Effector CD4-positive, alpha-beta T cell (primary cell): ENCODE results near the gene SPPL2A.
A peak's percentile ranks its signal among the peaks of the same experiment; 100 is the strongest.
"Not testable (repeated sequence)": the region's sequence is repeated elsewhere in the genome, so short reads cannot be mapped to it uniquely, and the experiment has no call there.

Experiments used
- DNase-seq: peaks from one replicate; pipeline ENCODE4 v3.0.0-alpha.2; 2020
- total RNA-seq: gene quantifications from one replicate; lab custom pipeline; 2026; lab: John Stamatoyannopoulos, UW

Gene SPPL2A, protein sequence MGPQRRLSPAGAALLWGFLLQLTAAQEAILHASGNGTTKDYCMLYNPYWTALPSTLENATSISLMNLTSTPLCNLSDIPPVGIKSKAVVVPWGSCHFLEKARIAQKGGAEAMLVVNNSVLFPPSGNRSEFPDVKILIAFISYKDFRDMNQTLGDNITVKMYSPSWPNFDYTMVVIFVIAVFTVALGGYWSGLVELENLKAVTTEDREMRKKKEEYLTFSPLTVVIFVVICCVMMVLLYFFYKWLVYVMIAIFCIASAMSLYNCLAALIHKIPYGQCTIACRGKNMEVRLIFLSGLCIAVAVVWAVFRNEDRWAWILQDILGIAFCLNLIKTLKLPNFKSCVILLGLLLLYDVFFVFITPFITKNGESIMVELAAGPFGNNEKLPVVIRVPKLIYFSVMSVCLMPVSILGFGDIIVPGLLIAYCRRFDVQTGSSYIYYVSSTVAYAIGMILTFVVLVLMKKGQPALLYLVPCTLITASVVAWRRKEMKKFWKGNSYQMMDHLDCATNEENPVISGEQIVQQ
- total RNA-seq, result 44.7 reads per million, percentile 66 among the genes with 10 or more reads in this experiment

DNA sequence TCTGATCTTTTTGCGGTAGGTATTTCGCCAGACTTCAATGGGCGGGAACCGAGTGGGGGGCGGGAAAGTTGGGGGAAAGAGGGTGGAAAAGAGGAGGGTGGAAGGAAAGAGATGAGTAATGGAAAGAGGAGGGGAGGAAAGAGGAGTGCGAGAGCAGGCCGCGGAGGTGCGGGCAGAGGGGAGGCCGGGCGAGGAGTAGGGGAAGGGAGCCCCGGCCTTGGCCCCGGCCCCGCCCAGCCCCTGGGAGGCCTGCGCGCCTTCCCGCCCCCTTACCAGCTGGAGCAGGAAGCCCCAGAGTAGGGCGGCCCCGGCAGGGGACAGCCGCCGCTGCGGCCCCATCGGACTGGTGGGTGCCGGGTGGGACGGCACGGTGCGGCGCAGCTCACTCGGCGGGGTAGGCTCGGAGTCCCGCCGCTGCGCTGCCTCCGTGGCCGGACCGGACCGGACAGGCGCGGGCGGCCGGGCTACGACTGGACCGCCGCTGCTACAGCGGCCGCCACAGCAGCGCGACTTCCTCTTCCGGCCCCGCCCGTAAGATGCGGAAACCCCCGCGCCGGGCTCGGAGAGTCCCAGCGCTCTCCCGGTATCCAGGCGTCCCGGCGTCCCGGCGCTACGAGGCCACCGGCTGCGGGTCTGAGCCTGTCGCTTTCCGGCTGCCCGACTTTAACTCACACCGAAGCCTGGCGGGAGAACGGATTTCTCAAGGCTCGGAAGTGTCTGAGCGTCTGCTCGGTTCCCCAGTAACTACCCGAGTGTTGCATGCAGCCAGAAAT, at the start of gene SPPL2A:
TSS of gene SPPL2A (minus strand) at position 512 of the 773 bp plus-strand sequence. CDS start at position 339, 173 bp downstream.
- DNase-seq, result peak; percentile 63

DNA sequence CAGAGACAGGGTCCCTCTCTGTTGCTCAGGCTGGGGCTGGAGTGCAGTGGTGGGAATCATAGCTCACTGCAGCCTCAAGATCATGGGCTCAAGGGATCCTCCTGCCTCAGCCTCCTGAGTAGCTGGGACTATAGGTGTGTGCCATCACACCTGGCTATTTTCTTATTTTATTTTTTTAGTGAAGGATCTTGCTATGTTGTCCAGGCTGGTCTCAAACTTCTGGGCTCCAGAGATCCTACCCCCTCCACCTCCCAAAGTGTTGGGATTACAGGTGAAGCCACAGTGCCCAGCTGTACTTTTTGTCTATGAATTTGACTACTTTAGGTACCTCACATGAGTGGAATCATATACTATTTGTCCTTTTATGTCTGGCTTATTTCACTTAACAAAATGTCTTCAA, 49.1 kb upstream of the SPPL2A start:
- no peak for DNase-seq

DNA sequence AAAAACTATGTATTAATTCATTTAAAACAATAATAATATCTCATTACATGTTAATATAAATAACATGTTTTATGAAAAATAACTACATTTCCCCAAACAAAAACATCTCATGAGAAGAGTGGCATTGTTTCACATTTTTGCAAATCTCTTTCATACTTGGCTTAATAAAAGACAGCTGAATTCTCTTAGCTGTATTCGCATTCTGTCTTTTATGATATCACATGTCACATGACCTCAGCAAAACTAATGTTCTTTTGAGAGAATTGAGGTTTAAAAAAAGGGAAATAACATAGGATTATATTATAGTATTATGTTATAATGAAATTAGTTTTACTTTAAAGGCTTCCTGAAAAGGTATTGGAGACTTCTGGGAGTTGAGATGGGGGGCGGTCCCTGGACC, 48.4 kb upstream of the SPPL2A start:
- DNase-seq, result no peak

DNA sequence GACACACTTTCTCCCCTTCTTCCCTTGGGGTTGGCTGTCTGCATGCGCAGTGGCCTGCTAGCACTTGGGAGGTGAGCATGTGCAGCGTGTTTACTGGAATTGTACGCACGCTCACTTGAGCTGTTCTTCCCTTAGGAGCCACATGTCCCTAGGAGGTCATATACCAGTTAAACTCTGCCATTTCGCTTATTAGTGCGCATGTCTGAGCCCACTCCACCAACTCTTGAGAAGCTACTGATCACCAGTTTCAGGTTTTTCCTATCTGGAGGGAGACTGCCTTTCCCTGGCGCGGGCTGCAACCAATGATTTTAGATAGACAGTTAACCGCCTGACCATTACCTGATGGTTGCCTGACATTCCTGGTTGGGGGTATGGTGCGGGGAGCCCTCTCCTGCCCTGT, 47.6 kb upstream of the SPPL2A start:
- DNase-seq, result no peak

DNA sequence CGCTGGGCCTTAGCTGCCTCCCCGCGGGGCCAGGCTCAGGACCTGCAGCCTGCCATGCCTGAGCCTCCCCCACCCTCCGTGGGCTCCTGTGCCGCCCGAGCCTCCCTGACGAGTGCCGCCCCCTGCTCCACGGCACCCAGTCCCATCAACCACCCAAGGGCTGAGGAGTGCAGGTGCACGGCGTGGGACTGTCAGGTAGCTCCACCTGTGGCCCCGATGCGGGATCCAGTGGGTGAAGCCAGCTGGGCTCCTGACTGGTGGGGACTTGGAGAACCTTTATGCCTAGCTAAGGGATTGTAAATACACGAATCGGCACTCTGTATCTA, 46.6 kb upstream of the SPPL2A start:
- not testable (repeated sequence) for DNase-seq

DNA sequence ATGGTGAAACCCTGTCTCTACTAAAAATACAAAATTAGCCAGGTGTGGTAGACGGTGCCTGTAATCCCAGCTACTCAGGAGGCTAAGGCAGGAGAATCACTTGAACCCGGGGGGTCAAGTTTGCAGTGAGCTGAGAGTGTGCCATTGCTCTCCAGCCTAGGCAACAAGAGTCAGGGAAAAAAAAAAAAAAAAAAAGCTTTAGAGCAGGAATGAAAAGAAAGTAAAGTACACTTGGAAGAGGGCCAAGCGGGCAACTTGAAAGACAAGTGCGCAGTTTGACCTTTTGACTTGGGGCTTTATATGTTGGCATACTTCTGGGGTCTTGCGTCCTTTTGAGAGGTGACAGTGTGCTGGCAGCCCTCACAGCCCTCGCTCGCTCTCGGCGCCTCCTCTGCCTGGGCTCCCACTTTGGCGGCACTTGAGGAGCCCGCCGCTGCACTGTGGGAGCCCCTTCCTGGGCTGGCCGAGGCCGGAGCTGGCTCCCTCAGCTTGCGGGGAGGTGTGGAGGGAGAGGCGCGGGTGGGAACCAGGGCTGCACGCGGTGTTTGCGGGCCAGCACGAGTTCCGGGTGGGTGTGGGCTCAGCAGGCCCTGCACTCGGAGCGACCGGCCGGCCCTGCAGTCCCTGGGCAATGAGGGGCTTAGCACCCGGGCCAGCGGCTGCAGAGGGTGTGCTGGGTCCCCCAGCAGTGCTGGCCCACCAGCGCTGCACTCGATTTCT, 46.1 kb upstream of the SPPL2A start:
- not testable (repeated sequence) for DNase-seq

DNA sequence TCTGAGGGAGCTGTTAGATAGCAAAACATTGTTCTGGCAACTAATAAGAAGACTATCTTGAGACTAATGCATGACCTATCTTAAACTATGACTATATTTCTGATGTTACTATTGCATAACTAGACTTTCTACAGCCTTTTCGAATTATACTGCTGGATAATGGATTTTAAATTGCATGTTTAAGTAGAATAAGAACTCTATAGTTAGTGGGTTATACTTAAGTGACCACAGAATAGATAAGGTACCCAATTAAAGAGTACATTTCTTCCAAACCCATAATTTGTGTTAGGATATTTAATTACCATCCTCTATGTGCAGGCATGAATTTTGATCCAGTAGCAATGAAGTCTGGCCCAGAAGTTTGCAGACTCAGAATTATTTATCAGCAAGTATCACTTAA, 44.6 kb upstream of the SPPL2A start:
- no peak for DNase-seq

DNA sequence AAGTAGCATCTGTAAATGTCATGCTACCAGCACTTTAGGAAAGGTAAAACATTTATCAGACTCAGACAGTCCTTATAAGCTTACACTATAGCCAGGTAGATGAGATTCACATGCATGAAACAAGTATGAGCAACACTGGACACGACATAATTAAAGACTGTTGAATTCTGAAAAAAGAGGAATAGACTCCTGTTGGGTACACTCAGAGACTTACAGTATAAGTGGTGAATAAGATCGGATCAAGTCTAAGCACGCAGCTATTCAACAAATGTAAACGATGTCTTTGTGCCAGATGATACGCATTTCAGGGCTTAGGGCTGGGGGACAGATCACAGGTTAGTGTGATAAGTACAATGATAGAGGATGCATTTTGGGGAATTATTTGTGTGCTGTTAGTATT, 43.2 kb upstream of the SPPL2A start:
- DNase-seq, result no peak

DNA sequence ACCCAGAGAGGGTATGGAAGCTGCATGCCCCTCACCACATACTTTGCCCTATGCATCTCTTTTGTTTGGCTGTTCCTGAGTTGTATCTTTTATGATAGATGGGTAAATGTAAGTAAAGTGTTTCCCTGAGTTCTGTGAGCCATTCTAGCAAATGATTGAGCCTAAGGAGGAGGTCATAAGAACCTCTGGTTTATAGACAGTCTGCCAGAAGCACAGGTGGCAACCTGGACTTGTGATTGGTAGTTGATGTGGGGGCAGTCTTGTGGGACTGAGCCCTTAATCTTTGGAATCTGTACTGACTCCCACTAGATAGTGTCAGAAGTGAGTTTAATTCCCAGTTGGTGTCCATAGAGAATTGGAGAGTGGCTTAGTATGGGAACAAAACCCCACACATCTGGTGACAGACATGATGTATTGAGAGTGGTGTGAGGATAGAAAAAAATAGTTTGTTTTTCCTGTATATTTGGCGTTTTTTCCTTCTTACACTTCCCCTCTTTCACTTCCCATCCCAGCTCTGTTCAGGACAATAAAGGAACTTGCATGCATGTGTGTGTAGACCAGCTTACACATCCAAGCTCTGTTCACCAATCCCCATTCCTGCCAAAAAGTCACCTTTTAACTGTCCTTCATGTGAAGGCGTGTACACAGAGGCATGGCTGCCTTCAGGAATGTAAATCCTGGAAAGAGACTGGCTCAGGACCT, 38.1 kb upstream of the SPPL2A start:
- no peak for DNase-seq

DNA sequence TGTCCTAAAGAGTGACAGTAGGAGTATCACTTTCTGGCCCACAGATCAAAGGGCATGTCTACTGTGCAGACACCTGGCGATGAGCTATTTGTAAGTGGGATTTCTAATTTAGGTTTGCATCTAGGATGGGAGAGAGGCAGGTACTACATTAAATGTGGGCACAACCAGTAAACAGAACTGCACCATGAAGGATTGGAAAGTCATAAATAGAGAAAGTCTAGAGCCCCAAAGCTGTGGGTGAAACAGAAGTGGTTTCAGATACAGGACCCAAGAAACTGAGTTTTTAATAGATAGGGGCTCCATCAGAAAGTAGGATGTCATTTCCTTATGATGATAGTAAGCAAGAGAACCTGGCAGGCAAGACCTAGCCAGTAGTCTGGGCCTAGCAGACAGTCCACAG, 35.2 kb upstream of the SPPL2A start:
- no peak for DNase-seq

DNA sequence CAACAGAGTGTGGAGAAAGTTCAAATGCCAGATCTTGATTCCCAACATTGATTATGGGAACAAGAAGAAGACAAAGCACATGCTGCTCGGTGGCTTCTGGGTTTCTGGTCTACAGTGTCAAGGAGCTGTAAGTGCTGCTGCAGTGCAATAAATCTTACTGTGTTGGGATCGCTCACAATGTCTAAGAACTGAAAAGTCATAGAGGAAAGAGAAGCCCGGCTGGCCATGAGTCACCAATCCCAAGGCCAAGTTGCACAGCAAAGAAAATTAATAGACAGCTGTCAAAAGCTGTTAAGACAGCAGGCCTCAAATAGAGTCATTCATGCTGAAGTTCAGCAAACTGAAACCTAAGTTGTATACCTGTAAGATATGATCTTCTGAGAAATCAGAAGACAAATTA, 33.2 kb upstream of the SPPL2A start:
- DNase-seq, result no peak

DNA sequence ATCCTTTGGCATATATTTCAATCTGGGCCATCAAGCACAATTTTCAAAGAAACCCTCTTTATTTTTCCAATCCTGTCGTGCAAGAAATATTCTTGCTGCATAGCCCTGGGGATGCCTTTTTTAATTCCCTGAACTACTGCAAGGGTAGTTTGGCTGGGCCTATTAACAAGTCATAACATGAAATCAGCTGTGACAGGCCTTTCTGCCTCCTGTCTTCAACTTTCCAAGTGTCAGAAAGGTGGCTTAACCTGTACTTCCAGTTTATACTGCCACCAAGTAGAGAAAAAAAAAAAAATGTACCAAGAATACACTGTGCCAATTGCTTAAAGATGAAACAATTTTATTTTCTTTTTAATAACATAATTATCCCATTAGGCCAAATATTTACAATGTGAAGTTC, 32.4 kb upstream of the SPPL2A start:
- DNase-seq, result no peak

DNA sequence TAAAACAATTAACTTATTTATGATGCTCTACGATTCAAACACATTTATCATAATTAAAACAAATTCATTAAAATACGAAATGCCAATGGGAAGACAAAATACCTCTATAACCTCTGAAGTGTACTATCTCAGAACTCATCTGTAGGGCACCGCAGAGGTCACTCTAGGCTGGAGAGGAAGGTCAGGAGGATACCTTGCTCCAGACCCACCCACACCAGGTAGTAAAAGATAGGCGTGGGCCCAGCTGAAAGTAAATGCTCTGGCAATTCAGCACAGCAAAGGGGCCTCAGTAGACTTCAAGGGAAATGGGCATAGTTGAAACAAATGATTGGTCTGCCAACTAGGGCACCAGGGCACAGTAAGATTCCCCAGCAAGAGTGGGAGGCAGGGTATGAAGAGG, 26.0 kb upstream of the SPPL2A start:
- no peak for DNase-seq

DNA sequence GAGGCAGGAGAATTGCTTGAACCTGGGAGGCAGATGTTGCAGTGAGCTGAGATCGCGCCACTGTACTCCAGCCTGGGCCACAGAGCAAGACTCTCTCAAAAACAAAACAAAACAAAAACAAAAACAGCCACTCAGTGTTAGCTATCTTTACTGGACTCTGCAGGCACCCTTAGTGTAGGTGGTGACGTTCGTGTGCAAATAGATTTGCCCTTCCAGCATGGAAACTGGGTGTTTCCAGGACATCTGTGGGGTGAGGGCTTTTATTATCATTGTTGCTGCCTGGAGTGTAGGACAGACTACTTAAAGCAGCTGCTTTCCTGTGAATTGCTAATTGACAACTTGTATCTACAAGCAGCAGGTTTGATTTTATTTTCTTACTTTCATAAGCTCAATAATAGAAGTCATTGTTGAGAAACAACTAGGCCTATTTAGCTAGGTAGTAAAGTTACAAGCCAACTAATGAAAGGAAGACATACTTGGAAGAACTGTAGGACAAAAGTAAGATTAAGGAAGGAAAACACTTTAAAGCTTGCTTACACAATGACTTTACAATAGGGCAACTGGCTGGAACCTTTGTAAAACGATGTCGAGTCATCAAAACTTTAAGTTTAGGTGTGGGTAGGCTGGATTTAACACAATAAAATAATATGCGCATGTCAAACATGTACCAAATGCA, 25.4 kb upstream of the SPPL2A start:
- no peak for DNase-seq

DNA sequence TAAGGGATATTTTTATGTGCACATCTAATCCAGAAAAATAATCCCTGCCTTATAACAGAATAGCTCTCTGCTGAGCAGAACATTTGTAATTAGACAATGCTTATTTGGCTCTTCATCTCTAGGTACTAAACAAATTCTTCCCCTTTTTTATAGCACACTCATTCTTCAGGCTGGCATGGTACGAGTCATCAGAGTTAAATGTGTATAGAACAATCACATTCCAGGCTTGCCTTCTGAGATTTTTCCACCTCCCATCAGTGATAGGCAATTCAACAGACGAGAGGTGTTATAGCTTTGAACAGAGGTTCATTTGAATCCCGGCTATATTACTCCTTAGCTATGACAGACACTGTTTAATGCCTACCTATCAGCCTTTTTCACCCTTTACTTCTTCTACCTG, 21.4 kb upstream of the SPPL2A start:
- no peak for DNase-seq

DNA sequence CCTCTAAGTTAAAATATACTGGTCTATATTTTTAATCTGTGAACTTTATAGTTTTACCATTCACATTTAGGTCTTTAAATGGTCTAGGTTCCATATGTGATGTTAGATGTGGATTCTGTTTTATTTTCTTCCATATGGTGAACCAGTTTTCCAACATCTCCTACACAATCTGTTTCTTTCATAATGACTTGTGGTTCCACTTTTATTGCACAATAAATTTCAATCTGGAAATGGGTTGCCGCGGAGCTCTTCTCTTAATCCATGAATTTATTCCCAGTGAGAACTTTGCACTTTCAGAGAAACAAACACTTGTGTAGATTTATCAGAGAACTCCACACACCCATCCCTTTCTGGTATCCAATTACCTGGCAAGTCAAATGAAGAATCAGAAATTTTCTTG, 20.9 kb upstream of the SPPL2A start:
- no peak for DNase-seq

DNA sequence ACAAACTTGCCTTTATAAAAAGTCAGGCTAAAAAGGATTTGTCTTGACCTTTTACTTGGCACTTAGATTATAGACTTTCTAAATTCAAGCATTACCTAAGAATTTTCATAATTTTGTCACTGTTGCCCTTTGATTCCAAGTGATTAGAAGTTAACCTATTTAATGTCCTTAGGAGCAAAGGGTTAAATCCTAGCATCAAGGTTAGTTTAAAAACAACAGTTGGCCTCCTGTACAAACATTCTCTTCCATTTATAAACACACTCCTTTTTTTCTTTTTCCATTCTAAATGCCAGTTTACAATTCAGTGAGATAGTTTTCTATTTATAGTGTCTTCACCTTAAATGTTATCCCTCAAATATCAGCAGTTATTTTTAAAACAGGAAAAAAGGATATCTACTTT, 18.4 kb upstream of the SPPL2A start:
- no peak for DNase-seq

DNA sequence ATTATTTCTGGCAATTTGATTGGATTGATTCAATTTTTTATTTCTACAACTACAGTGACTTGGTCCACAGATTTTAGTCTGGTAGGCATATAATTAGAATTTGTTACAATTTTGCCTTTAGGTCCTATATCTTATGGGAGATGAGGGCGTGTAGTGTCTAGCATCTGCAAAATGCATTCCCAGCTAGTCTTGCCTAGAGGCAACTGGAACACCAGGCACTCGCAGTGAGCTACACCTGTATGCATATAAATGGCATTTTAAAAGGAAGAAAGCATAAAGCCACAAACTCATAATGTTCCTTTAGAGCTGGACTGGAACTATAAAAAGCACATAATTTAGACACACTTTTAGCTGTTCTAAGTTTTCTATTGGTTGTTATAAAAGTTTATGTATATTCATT, 17.9 kb upstream of the SPPL2A start:
- DNase-seq, result no peak

DNA sequence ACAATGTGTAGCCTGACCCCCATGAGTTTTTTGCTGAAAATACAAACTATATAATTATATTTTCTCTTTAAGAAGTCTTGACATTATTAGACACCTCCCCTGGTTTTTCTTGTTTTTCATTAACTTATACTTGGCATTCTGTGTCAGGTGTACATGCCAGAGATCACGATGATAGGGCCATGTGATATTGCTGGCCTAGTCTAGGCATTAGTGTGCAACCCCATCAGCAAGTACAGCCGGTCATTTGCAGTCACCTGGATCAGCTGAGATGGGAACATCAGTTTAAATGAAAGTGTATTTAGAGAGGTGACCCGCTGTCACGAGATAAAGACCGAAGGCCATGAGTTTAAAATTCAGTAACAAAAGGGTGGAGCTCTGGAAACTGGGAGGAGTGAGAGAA, 12.6 kb upstream of the SPPL2A start:
- DNase-seq, result no peak

DNA sequence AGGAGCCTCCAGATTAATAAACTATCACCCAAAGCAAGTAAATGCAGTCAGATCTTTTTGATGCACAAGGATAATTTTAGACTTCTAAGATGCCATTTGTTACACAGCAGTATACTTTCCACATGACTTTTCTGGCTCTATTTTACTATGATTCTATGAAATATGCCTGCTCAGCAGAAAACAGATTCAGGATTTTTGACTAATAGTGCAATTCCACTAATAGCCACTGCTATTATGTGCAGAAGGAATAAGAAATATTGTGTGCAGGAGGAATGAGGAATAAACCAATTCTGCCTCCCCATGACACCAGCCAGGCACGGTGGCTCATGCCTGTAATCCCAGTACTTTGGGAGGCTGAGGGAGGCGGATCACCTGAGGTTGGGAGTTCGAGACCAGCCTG, 11.5 kb upstream of the SPPL2A start:
- no peak for DNase-seq

DNA sequence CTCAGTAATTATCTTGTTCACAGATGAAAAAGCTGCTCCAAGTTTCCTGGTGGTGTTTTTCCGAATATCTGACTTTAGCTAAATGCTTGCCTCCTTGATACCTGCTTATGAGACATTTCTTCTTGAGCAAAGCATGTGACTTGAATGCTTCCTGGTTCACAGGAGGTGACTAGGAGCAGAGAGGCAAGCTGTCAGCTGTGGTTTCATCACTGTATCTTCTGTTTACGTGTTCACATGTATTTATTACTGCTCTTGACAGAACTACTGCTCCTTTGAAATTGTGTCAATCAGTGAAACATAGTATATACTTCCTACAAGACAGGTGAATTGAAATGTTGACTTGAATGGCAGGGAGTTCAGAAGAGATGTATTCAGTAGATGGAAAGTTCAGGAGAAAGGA, 8.9 kb upstream of the SPPL2A start:
- no peak for DNase-seq

DNA sequence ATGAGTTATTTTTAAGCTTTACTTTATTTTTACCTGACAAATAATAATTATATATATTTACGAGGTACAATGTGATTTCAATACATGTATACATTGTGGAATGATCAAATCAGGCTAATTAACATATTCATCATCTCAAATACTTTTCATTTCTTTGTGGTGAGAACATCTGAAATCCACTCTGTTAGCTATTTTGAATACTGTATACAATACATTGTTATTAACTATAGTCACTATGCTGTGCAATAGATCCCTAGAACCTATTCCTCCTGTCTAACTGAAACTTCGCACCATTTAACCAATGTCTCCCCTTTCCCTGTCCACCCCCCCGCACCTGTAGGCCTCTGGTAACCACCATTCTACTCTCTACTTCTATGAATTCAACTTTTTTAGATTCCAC, 7.9 kb upstream of the SPPL2A start:
- no peak for DNase-seq
